ENCODE measurements around the gene TCF19. TPM values are rescaled to one million over a fixed set of nuclear protein-coding genes. Genes with fewer than 3 reads are reported as not detected.

TCF19 gene
- total and polyA plus RNA-seq, 2 donors (not counting 1 experiment from before 2014, with no cell fraction given): 10.0 to 10.4 TPM

GRCh38 chr6:31140643-31141042 is 17.7 kb upstream of the TCF19 start:
- Histone ChIP-seq H4K20me1 (ENCODE audit: control insufficient read depth, insufficient read depth, low read length, poor library complexity, severe bottlenecking) (no peaks in the 10 kb centered on the region), H3K9ac (ENCODE audit: low read length) (no peak overlapping the region), H3K9me3 (ENCODE audit: control extremely low read depth in 1 of 3, control insufficient read depth in 2 of 3, insufficient read depth in 1 of 3, low read length in 2 of 3) (no peaks in the 10 kb centered on the region), H3K4me2 (replicated peaks; ENCODE audit: low read depth, low read length, poor library complexity, severe bottlenecking) (no peak overlapping the region), H3K4me1 (ENCODE audit: control insufficient read depth in 2 of 2, insufficient read depth in 2 of 2, low read length in 2 of 2) (peaks cover 5 to 6% of the 10 kb centered on the region in 2 donors), H3K4me3 (ENCODE audit: control extremely low read depth in 1 of 5, extremely low read depth in 1 of 5, insufficient read depth in 1 of 5, low read depth in 2 of 5, low read length in 4 of 5) (no peak overlapping the region), H3K27ac (ENCODE audit: low read length in 2 of 2) (no peak overlapping the region), H2AFZ (ENCODE audit: insufficient read depth, low read depth, low read length, poor library complexity, severe bottlenecking) (no peak overlapping the region), H3K36me3 (replicated peaks in 1 of 2; ENCODE audit: control extremely low read depth in 1 of 2, control insufficient read depth in 1 of 2, extremely low read depth in 1 of 2, insufficient read depth in 2 of 2, low read length in 1 of 2) (peaks cover 0 to 13% of the 10 kb centered on the region in 2 experiments), H3K79me2 (ENCODE audit: control insufficient read depth, insufficient read depth, low read length) (no peaks in the 10 kb centered on the region), H3K27me3 (replicated peaks in 1 of 4; ENCODE audit: control extremely low read depth in 1 of 4, control insufficient read depth in 3 of 4, insufficient read depth in 4 of 4, low read length in 3 of 4) (no peaks in the 10 kb centered on the region)
- H3K4me3 Mint-ChIP-seq: no peak overlapping the region
- H3K4me1 Mint-ChIP-seq: peaks cover 4% of the 10 kb centered on the region
- no peak for DNase-seq
- no peak for TF ChIP-seq CTCF (IDR thresholded peaks at IDR 0.05)
- TF ChIP-seq EZH2 (IDR thresholded peaks at IDR 0.05; ENCODE audit: borderline replicate concordance, insufficient read depth, low read depth, low read length, poor library complexity, severe bottlenecking): no peak
- 94% methylated on average over 15 of the region's 15 CpGs for WGBS (ENCODE audit: insufficient coverage)
- H3K27me3 Mint-ChIP-seq: peaks cover 4% of the 10 kb centered on the region
- intact Hi-C loops (cut with micrococcal nuclease): no loop called here
- CTCF ChIA-PET: interaction anchor here (0.7 to 4.4 kb wide), 3 partner anchors 52 to 298 kb away, joined by 3 to 58 read pairs (median 9); no protein-coding TSS in a partner anchor
- H3K9me3 Mint-ChIP-seq (ENCODE audit: insufficient read depth): no peaks in the 10 kb centered on the region
- POLR2A ChIA-PET: no interaction called here
- no peak for ATAC-seq (ENCODE audit: low read depth)
- no peak overlapping the region for H3K27ac Mint-ChIP-seq

- H3K36me3 ChIP-seq (replicated peaks in 1 of 2; ENCODE audit: control extremely low read depth in 1 of 2, control insufficient read depth in 1 of 2, extremely low read depth in 1 of 2, insufficient read depth in 2 of 2, low read length in 1 of 2): peaks cover 0 to 13% of the 10 kb centered on the region in 2 experiments
- no peak overlapping the region for H3K4me3 ChIP-seq (ENCODE audit: control extremely low read depth in 1 of 5, extremely low read depth in 1 of 5, insufficient read depth in 1 of 5, low read depth in 2 of 5, low read length in 4 of 5)
- Mint-ChIP-seq H3K4me3 (no peak overlapping the region), H3K9me3 (ENCODE audit: insufficient read depth) (no peaks in the 10 kb centered on the region), H3K27me3 (peaks cover 3% of the 10 kb centered on the region), H3K27ac (no peak overlapping the region), H3K4me1 (peaks cover 4% of the 10 kb centered on the region)
- DNase-seq (no peak), ATAC-seq (ENCODE audit: low read depth) (no peak)
- peaks cover 5 to 6% of the 10 kb centered on the region in 2 donors for H3K4me1 ChIP-seq (ENCODE audit: control insufficient read depth in 2 of 2, insufficient read depth in 2 of 2, low read length in 2 of 2)
- H3K27me3 ChIP-seq (replicated peaks in 1 of 4; ENCODE audit: control extremely low read depth in 1 of 4, control insufficient read depth in 3 of 4, insufficient read depth in 4 of 4, low read length in 3 of 4): no peaks in the 10 kb centered on the region
- no peak overlapping the region for H3K27ac ChIP-seq (ENCODE audit: low read length in 2 of 2)
- no peak overlapping the region for H2AFZ ChIP-seq (ENCODE audit: insufficient read depth, low read depth, low read length, poor library complexity, severe bottlenecking)
- ChIA-PET CTCF (interaction anchor here (1.2 to 2.2 kb wide), 3 partner anchors 11 to 257 kb away, joined by 4 to 9 read pairs (median 6); no protein-coding TSS in a partner anchor), POLR2A (no interaction called here)
- intact Hi-C loops (cut with micrococcal nuclease): no loop called here
- 88% methylated on average over 2 of the region's 2 CpGs for WGBS (ENCODE audit: insufficient coverage)
- H3K4me2 ChIP-seq (replicated peaks; ENCODE audit: low read depth, low read length, poor library complexity, severe bottlenecking): no peak overlapping the region
- no peaks in the 10 kb centered on the region for H4K20me1 ChIP-seq (ENCODE audit: control insufficient read depth, insufficient read depth, low read length, poor library complexity, severe bottlenecking)
- no peak overlapping the region for H3K9ac ChIP-seq (ENCODE audit: low read length)
- no peaks in the 10 kb centered on the region for H3K9me3 ChIP-seq (ENCODE audit: control extremely low read depth in 1 of 3, control insufficient read depth in 2 of 3, insufficient read depth in 1 of 3, low read length in 2 of 3)
- H3K79me2 ChIP-seq (ENCODE audit: control insufficient read depth, insufficient read depth, low read length): no peaks in the 10 kb centered on the region
- TF ChIP-seq EZH2 (IDR thresholded peaks at IDR 0.05; ENCODE audit: borderline replicate concordance, insufficient read depth, low read depth, low read length, poor library complexity, severe bottlenecking) (no peak), CTCF (IDR thresholded peaks at IDR 0.05) (no peak)
Measured at GRCh38 chr6:31142361-31142761, 16.0 kb upstream of the TCF19 start.
